NCI-H82 treated with DMSO at 0.1 percent for 48 hours (cell line): ENCODE measurements around the gene CARD19.

ENCODE experiments used
- DNase-seq: peaks from one replicate; lab custom pipeline; 2025; ENCODE audit not compliant: unreplicated experiment; lab: John Stamatoyannopoulos, UW

The CARD19 gene

DNA sequence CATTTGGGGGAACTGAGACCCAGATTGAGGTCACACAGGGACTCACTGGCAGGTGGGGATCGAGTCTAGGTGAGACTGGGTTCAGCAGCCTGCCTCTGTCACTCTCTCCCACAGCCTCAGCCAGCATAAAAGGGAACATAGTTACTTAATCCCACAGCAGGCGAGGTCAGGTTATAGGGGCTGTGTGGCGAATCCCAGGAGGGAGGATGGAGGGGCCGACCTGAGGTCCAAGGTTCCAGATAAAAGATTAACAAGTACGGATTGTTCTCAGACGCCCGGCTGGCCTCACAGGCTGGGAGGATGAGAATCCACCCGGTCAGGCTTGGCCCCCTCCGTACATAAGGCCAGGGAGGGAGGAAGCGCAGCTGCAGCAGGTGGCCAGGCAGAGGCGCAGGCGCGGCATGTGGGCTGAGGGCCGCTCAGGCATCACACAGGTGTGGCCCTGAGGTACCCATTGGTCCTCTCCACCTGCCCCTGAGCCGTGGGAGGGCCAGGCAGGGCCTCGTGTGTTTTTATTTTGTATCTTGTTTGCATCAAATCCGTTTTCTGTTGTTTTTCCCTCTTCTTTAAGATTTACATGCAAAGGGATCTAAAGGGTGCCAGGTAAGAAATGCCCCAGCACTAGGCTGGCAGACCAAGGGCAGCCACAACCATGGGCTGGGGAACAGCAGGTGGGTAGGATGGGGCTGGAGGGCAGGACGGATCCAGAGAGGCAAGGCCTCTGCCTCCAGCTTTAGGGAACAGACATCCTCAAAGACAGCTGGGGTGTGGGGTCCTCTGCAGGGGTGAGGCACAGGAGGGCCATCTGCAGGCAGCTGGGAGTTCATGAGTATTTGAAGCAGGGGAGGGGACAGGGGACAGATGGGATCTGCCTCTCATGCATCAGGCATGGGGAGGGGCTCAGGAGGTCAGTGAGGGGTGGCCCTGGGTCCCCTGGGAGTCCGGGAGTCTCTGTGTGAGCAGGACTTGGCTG, 33.9 kb upstream of the CARD19 start:
- peak; percentile 4 for DNase-seq

DNA sequence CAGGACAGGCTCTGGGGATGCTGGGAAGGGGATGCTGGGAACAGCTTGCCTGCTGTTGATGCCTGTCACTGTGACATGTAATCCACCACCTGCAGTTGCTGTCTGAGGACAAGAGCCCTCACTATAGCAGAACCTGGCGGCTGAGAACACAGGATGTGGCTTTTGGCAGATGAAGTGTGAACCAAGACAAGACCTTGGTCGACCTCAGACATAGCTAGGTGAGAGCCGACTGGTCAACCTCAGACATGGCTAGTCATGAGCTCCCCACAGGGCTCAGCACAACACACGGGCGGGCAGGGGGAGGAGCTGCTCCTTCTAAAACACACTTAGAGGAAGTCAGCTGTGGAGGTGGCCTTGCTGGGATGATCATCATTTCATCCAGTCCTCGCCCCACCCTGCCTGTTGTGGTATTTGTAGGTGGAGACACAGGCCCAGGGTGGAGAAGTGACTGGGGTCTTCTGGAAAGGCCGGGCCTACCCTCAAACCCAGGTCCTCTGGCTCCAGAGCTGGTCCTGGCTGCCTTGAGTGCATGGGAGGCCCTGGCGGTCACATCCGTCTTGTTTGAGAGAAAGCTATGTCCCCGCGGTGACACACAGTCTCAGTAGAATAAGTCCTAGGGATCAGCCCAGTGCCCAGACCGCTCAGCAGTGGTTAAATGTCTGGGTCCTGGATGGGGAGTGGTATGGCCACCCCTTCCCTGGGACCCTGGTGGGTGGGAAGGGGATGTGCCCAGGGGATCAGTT, 31.5 kb upstream of the CARD19 start:
- DNase-seq = no peak

DNA sequence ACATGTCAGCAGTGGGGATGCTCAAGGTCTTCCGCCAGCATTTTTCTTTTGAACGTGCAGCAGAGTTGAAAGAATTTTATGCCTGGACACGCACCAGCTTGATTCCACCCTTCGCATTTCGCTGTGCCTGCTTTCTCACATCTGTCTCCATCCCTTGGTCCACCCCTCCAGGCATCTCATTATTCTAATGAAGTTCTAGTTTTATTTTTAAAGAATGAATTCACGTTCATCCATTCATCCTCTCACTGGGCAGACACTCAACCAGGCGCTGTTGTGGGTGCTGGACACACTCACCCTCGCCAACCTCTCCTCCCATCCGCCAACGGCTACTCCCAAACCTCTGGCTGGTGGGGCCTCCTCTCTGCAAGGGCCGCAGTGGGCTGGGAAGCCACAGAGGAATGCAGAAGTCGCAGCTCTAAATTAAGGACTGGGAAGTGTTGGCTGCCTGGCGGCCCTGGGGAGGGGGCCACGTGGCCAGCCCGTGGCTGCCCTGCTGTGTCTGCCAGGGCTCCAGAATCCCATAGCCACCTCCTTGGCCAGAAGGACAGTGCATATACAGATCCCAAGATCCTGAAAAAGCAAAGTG, 30.8 kb upstream of the CARD19 start:
- no peak for DNase-seq

DNA sequence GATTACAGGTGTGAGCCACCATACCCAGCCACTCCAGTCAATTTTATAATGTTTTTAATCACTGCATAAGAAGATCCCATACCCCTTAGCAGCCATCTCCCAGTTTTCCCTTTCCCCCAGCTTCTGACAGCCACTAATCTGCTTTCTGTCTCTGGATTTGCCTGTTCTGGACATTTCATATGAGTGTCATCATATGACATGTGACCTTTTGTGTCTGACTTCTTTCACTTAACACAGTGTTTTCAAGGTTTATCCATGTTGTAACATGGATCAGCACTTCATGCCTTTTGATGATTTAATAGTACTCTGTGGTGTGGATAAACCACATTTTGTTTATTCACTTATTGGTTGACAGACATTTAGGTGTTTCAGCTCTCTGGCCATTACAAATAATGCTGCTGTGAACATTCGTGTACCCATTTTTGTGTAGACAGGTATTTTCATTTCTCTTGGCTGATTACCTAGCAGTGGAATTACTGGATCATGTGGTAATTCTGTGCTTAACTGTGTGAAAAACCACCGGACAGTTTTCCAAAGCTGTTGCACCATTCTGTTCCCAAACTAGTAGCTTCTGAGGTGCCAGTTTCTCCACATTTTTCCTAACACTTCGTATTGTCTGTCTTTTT, 28.9 kb upstream of the CARD19 start:
- no peak for DNase-seq

DNA sequence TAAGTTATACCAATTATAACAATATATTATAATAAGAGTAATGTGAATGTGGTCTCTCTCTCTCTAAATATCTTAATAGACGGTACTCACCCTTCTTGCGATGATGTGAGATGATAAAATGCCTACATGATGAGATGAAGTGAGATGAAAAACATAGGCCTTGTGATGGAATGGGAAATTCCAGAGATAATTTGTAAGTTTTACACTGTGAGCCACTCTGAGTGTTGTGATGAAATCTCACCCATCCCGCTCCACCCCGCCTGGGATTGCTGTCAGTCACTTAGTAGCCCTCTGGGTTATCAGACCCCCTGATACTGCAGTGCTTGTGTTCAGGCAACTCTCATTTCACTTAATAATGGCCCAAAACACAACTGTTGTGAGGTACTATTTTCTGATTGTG, 27.1 kb upstream of the CARD19 start:
- DNase-seq = no peak

DNA sequence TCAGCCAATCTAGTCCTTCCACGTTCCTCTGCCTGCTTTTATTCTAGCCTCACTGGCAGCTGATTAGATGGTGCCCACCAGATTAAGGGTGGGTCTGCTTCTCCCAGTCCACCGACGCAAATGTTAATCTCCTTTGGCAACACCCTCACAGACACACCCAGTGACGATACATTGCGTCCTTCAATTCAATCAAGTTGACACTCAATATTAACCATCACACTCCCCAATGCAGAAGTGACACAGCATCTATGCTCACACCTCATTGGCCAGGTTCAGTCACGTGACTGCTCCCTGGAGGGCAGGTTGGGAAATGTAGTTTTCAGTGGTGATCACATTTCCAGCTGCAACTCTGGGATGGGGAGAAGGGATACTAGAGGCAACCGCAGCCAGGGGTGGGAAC, 24.6 kb upstream of the CARD19 start:
- DNase-seq = no peak

DNA sequence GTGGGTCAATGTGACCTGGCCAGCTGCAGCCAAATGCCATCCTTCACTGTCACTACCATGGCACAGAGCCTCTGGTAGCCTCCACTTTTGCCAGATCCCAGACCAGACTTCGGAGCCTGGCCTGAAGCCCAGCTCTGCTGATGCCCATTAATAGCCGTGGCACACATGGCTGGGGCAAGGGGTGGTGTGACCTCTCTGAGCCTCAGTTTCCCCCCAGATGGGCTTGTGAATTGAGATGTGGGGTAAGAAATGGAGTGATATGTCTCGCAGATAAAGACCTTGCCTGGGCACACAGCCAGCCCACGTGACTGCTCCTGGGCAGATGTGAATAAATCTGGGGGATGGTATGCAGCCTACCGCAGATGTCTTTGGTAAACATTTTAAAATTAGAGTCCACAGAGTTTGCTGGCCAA, 23.6 kb upstream of the CARD19 start:
- no peak for DNase-seq

DNA sequence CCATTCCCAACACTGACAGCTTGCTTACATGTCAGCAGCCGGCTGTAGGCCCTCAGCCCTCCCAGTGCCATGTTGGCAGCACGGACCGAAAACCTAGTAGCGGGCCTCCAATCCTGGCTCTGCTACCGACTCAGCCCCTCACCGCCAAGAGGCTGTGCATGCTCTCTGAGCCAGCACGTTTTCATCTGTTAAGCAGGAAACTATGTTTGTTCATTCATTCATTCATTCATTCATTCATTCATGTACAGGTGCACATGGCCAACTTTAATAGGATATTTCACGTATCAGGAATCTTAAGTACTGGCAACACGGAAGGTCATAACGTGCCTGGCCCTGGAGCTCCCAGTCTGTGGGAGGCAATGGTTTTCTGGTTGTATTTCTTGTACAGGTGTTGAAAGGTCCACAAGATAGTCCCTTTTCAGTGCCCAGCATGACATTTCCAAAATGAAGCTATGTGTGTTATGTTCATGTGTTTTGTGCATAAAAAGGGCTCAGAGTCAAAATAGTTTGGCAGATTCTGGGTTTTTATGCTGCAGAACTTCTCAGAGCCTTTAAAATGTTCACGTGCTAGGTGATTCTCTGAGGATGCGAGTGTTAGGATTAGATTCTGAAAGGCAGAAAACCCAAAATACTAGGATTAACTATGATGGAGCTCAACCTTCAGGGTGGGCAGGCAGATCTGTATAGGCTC, 19.8 kb upstream of the CARD19 start:
- no peak for DNase-seq

DNA sequence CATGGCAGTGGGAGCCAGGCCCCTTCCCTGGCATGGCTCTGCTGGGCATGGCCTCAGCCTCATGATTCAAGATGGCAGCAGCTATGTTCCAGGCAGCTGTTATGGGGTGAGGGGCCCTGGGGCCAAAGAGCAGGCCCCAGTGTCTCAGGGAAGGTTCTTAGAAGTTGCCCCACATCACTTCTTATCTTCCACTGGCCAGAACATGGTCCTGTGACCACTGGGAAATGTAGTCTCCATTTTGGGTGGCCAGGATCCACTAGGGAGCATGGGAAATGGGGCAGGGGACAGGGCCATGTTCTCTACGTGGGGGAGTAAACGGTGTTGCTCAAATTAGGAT, 19.3 kb upstream of the CARD19 start:
- DNase-seq = no peak

DNA sequence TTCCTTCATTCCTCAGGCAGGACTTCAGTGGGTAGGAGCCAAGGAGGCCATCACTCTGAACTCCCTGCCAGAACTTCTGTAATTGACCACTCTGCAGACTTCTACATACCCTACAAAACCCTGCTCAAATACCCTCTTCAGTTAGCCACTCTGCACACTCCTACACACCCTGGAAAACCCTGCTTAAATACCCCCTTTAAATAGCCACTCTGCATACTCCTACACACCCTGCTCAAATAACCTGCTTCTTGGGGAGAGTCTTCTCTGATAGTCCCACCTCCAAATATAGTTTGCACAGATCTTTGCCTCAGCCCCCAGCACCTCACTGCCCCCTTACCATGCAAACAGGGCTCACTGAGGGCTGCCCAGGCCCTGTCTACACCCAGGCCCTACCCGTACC, 18.6 kb upstream of the CARD19 start:
- no peak for DNase-seq

DNA sequence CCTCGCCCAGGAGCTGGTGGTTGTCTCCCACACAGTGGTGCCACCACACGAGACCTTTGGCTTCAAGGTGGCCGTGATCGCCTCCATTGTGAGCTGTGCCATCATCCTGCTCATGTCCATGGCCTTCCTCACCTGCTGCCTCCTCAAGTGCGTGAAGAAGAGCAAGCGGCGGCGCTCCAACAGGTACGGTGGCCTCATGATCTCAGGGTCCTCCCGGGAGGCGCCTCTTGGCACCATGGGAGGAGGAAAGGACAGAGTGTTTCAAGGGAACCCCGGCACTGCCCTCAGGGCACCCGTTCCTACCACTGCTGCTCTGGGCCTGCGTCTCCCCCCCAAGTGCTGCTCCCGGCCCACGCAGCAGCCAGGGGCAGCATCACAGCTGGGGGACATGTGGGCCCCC, 18.2 kb upstream of the CARD19 start:
- no peak for DNase-seq

DNA sequence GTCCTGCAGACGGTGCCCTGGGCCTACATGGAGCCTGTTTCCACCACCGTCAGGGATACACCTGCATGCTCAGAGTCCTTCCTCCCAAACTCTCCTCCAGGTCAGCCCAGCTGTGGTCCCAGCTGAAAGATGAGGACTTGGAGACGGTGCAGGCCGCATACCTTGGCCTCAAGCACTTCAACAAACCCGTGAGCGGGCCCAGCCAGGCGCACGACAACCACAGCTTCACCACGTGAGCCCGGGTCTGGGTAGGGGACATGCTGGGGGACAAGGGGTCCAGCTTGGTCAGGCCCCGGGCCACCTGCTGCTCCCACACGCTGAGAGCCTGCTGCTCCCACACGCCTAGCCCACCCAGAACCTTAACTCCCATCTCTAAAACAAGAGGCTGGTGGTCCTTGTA, 16.6 kb upstream of the CARD19 start:
- no peak for DNase-seq

DNA sequence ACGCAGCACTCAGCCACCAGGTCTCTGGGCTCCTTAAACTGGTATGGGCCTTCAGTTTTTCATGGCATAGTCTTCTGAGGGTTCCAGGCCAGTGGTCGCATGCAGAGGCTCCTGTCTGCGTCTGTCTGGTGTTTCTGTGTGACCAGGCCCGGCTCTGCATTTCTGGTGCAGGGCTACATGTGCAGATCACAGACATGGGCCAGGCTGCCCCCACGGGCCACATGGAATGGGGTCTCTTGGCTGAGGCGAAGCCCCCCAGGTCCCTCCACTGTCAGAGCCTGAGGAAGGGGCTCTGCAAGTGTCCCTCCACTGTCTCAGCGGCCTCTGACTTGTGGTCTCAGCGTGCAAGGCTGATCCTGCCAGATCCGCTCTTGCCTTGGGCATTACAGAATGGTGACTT, 15.6 kb upstream of the CARD19 start:
- no peak for DNase-seq

DNA sequence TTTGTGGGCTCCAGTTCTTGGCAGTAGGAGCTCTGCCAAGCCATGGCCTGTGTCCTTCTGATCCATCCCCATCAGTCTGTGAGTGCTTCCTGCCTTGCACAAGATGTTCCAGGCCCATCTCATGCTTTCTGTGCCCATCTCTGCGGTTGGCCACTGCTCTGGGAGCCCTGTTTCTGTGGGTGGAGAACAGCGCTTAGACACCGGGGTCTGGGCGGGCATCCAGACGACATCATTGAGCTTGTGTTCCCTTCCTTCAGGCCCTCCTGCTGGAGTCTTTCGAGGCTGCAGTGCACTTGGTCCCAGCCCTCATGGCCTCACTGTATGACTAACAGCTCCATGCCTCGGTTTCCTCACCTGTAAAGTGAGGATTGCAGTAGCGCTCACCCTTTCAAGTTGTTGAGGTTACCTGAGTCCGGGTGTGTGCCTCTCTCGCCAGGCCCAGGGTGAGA, 14.9 kb upstream of the CARD19 start:
- DNase-seq = no peak

DNA sequence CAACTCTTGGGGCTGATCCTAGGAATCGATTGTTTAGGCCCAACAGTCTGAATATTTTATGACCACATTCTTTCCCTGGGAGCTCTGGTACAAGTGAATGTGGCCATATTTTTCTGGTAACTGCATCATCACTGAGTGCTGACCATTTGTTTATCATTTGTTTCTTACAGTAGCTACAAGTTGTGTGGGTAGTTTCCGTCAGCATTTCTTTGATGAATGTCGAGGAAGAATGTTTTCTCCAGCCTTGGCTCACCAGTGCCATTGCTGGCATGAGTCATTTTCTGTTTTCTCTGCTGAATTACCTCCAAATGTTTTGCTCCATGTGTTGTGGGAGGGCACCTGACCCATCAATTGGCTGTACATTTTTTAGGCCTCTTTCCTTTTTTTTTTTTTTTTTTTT, 14.1 kb upstream of the CARD19 start:
- DNase-seq = no peak

DNA sequence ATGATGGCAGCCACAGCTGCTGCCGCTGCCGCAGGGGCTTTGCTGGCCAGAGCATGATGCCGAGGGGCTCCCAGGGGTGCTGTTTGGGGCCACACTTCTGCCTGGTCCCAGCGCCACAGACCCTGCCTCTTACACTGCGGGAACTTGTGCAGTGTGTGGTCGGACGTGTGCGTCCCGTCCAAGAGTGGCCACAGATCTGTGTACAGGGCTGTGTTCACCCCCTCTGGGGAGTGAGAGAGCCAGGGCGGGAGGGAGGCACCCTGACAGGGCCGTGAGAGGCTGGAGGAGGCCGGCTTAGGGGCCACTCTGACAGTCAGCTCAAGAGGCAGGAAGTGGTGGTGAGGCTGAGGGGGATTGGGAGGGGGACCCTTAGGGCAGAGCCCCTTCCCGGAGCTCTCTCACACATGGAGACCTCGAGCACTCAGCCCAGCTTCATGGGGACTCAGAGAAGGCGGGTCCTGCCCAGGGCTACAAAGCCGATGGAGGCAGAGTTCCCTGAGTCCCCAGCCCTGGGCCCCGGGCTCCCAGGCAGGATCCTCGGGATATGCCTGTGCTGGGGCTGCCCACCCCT, 13.1 kb upstream of the CARD19 start:
- no peak for DNase-seq

DNA sequence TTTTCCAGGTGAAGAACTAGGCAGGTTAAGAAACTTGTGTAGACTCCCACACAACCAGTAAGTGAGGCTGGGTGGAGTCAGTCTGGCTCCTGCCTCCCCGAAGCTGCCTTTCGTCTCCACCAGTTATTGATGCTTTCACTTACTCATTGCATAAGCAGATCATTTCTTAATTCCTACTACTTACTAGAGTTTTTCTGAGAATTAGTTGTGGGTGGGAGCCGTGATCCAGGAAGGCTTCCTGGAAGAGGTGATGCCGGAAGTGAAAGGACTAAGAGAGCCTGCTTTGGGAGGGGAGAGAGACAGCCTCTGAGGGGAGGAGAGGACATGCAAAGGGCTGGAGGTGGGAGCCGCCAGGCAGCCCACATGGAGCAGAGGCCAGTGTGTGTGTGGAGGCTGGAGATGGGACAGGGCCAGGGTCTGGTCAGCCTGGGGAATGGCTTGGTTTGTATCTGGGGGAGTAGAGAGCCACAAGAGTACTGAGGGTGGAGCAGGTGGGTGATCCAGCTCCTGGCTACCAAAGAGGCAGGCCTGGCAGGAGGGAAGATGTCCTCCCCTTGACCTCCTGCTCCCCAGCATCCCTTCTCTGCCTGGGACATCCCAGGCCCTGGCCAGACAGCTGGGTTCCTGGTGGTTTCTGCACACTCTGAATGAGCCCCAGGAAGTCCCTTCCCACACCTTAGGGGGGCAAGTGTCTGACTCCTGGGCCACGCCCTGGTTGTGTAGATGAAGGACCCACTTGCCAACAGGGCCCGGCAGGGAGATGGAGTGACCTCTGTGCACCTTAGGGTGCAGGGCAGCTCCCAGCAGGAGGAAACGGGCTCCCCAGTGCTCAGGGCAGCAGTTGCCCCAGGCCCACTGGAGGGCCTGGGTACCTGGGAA, 12.2 kb upstream of the CARD19 start:
- no peak for DNase-seq

DNA sequence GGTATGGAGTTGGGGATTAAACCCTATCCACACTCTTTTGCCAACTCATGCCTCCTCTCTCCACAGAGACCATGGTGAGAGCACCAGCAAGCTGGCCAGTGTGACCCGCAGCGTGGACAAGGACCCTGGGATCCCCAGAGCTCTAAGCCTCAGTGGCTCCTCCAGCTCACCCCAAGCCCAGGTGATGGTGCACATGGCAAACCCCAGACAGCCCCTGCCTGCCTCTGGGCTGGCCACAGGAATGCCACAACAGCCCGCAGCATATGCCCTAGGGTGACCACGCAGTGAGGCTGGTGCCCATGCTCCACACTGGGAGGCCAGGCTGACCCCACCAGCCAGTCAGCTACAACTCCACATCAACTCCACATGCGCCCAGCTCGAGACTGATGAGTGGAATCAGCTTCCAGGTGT, 11.5 kb upstream of the CARD19 start:
- DNase-seq = no peak

DNA sequence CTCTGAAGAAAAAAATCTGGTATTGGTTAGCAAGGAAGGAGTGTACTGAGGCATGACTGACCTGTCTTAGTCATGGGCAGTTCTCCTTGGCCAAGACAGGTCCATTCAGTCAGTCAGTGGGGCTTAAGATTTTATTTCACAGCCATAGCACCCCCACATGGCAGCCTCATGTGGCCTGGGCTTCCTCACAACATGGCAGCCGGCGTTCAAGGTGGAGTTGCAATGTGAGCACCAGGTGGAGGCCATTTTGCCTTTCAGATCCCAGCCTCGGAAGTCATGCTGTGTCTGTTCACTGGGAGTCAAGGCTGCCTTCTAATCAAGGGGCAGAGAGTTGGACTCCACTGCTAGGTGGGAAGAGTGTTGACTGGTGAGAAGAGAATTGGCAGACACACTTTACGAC, 10.3 kb upstream of the CARD19 start:
- no peak for DNase-seq
